ENCODE data around the gene VDR.

Gene VDR

DNA sequence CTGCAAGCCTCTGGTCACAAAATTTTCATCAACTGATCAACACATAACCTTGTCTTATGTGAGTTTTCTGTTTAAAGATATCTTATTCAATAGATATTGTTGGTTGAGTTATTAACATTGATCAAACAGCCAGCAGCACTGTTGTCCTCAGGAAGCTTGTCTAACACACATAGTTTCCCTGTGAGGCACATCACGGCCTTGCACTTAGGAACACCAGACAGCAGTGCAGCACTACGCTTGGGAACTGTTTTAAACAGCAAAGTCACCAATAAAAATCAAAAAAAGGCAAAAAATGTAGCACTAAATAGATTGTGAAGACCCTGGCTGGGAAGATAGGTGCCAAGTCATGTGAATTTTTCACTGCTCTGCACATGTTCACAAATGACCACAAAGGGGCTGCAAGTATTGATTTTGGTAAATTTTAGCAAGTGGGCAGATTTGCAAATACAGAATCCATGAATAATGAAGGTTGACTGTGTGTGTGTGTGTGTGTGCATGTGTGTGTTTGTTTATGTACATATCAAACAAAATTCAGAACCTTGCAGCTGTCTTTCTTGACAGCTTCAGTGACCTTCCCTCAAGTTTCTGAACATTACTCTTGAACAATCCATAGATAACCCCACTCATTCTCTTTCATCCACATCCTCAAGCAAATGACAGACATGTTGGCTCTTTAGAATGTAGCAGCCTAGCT is 28.9 kb downstream of the VDR start:
- H3K27me3 Mint-ChIP-seq: no peaks in the 10 kb centered on the region
- peaks cover 59% of the 10 kb centered on the region for H3K4me1 Mint-ChIP-seq
- no peaks in the 10 kb centered on the region for H3K9me3 Mint-ChIP-seq
- no peak for DNase-seq
- H3K27ac Mint-ChIP-seq: no peak overlapping the region
- no peak for ATAC-seq
- no peak overlapping the region for H3K4me3 Mint-ChIP-seq

DNA sequence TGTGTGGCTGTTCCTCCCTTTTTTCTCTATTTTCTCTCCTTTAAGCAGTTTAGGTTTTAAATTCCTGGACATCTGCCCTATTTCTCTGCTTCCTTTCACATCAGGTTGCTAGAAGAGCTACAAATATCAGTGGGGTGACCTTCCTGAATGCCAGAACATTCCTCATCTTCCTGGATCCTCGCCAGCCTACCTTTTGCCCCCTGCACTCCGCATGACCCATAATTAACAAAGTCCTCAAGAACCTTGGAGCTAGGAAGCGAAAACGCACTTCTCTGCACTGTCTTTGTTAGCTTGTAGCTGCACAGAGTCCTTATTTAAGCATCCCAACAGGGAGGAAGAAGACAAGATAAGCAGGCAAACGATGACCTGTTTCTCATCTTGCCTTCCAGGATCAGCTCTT is 30.5 kb downstream of the VDR start:
- Mint-ChIP-seq H3K9me3 (no peaks in the 10 kb centered on the region), H3K27me3 (no peaks in the 10 kb centered on the region), H3K4me1 (peaks cover 62% of the 10 kb centered on the region), H3K4me3 (no peak overlapping the region), H3K27ac (peak overlapping the region in 1 of 2 donors; percentile 7)
- no peak for DNase-seq
- no peak for ATAC-seq

DNA sequence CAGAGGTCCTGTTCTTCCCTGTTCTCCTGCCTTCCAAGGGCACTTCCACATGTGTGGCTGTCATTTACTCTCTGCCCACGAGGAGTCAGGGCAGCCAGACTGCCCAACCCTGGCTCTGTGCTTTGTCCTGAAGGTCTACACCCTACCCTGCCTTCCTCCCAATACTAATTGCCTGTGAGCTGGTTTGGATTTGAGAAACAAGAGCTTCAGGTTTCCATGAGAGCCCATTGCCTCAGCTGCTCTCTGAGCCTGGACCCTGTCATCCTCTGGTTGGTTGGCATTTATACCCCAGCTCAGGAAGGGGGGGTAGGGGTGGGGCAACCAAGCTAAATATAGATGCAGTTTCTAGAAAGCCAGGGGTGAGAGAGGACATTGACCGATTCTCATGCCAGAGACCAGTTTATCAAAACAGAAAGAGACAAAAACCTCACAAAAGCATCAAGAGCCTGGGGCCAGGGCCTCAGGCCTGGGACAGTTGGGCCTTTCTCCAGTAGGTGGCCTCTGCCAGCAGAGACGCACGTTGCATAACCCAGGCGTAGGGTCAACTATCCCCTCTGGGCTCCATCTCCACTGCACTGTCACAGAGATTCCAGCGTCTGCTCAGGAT is 34.5 kb downstream of the VDR start:
- H3K4me3 Mint-ChIP-seq: no peak overlapping the region
- no peaks in the 10 kb centered on the region for H3K27me3 Mint-ChIP-seq
- no peaks in the 10 kb centered on the region for H3K9me3 Mint-ChIP-seq
- H3K4me1 Mint-ChIP-seq: peaks cover 74% of the 10 kb centered on the region
- ATAC-seq (peak; percentile 58), DNase-seq (no peak)
- H3K27ac Mint-ChIP-seq: peak overlapping the region in 1 of 2 donors; percentile 87

DNA sequence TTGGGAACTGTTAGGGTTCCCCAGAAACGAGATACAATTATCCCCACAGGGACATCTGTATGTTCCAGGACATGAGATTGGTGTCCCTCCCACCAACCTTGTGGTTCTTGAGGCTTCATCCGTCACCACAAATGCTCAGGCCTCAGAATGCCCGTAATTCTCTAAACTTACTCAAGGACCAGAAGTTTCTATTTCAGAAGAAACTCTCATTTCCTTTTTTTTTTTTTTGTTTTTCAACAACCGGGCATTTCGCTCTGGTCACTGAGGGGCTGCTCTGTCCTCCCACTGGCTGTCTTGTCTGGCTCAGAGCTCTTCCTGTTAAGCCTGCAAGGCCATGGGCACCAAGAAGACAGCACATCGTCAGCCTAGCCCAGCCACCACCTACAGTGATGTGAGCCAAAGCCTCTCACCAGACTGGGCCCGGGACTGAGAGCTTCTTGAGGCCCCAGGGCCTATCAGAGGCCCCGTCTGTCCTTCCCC is 36.2 kb downstream of the VDR start:
- Mint-ChIP-seq H3K9me3 (no peaks in the 10 kb centered on the region), H3K27me3 (no peaks in the 10 kb centered on the region), H3K4me3 (peak overlapping the region; percentile 23 to 45), H3K27ac (peak overlapping the region; percentile 75 to 92), H3K4me1 (peaks cover 91% of the 10 kb centered on the region)
- ATAC-seq (peak; percentile 26), DNase-seq (no peak)

DNA sequence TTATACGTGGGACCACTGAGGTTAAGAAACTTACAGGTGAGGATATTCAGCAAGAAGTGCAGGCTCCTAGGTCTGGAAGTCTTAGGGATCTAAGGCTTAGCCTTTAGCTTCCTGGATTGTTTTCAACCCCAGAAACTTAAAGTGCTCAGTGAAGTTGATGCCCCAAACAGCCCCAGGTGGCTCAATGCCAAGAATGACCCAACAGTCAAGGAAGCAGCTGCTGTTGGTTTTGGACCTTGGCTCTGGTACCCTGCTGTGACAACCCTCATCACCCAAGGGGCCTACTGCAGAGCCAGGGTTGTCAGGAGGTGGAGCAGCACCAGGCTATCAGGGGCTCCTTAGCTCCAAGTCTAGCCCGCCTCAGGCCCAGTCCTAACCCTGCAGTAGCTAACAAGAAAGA is 36.8 kb downstream of the VDR start:
- H3K27me3 Mint-ChIP-seq: no peaks in the 10 kb centered on the region
- ATAC-seq (no peak), DNase-seq (no peak)
- peak overlapping the region; percentile 57 to 92 for H3K27ac Mint-ChIP-seq
- H3K4me1 Mint-ChIP-seq: peaks cover 95% of the 10 kb centered on the region
- H3K9me3 Mint-ChIP-seq: no peaks in the 10 kb centered on the region
- peak overlapping the region; percentile 34 to 46 for H3K4me3 Mint-ChIP-seq

DNA sequence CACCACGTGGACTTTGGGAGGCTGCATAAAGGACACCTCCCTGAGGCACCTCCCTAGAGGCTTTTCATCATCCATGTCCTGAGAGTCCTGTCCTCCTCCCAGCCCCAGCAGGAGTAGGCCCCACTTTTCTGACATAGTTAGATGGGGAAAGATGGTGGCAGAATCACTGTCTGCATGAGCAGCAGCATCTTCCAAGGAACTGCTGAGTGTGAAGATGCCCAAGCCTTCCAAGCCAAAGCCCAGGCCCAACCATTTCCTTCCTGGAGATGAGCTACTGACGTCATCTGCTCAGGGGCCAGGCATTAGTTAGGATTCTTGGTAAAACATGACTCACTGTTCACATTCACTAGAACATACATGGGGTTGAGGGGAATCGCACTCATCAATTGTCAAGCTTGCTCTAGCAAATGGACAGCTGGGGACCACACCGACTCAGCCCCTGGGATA is 37.3 kb downstream of the VDR start:
- ATAC-seq (peak; percentile 73), DNase-seq (peak in 1 of 2 donors; percentile 38)
- Mint-ChIP-seq H3K9me3 (no peaks in the 10 kb centered on the region), H3K27ac (peak overlapping the region; percentile 57 to 81), H3K4me3 (peak overlapping the region; percentile 34 to 46), H3K27me3 (no peaks in the 10 kb centered on the region), H3K4me1 (peaks cover 95% of the 10 kb centered on the region)

DNA sequence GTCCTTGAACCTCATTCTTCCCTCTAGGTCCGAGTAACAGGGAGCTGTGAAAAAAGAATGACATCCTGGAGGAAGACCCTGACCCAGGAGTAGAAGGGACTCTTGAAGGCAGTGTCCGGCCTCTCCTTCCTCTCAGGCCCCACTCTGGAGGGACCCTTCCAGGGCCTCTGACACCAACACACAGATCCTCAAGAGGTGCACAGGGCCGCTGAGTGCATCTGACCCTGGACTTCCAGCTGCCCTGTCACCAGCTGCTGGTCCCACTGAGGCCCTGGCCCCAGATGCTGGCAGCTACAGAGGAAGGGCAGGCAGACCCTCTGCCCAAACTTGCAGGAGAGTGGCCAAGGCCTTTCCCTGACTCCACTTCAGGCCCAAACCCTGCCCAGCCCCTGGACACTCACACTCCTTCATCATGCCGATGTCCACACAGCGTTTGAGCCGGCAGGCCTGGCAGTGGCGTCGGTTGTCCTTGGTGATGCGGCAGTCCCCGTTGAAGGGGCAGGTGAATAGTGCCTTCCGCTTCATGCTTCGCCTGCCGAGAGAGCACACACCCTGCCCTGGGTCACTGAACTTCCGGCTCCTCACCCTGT is 40.1 kb downstream of the VDR start:
- Mint-ChIP-seq H3K27me3 (no peaks in the 10 kb centered on the region), H3K4me3 (no peak overlapping the region), H3K4me1 (peaks cover 95% of the 10 kb centered on the region), H3K27ac (peak overlapping the region; percentile 29 to 93), H3K9me3 (no peaks in the 10 kb centered on the region)
- no peak for ATAC-seq
- no peak for DNase-seq

DNA sequence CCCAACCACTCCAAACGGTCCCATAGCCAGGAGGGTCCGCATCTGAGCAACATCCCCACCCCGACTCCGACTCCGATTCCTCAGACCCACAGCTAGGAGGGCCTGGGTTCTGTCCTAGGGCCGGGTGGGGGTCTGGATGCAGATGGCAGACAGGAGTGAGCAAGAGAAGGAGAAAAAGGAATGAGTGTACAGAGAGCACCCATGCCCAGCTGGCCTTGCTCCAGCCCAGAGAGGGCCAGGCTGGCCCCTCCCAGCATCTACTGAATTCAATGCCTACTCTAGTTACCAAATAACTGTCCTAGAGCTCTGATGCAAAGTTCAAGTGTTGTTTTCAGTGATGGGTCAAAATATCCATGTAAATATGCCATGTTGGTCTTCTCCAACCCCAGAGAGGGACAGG is 40.8 kb downstream of the VDR start:
- no peak for DNase-seq
- Mint-ChIP-seq H3K27me3 (no peaks in the 10 kb centered on the region), H3K4me3 (no peak overlapping the region), H3K4me1 (peaks cover 95% of the 10 kb centered on the region), H3K27ac (peak overlapping the region in 1 of 2 donors; percentile 56), H3K9me3 (no peaks in the 10 kb centered on the region)
- no peak for ATAC-seq

DNA sequence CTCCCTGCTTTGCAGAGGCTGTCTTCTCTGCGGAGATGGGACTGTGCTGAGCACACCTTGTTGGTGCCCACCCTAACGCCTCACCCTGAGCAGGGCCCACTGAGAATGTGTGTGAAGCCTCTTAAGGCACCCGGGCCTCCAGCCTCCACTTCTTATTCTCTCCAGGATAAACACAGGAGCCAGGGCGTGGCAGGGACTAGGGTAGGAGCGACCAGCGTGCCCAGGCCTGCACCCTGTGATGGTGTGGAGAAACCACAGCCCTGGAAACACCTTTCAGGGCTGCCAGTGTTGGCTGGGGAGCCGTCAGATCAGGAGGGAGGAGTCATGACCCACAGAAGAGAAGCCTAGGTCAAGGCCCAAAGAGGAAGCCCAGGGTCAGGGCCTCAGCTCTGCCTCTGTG is 41.3 kb downstream of the VDR start:
- H3K27ac Mint-ChIP-seq: peak overlapping the region in 1 of 2 donors; percentile 52
- no peaks in the 10 kb centered on the region for H3K27me3 Mint-ChIP-seq
- no peaks in the 10 kb centered on the region for H3K9me3 Mint-ChIP-seq
- DNase-seq (no peak), ATAC-seq (no peak)
- H3K4me3 Mint-ChIP-seq: no peak overlapping the region
- H3K4me1 Mint-ChIP-seq: peaks cover 95% of the 10 kb centered on the region

DNA sequence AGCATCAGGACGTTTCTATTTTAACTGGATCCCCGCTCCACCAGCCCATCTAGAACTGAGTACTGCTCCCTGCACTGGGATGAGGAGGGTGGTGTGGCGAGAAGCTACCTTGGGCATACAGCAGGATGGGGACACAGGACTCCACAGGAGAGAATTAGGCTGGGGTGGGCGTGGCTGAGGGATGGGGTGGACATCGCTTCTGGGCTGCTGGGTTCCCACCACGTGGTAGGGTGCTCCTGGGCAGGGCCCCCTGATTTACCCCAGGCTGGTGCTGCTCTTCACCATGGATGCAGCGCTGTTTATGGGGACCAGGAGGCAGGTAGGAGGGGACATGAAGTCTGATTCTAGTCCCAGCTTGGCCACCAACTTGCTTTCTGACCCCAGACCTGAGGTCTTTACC is 41.9 kb downstream of the VDR start:
- Mint-ChIP-seq H3K4me3 (no peak overlapping the region), H3K27me3 (no peaks in the 10 kb centered on the region), H3K4me1 (peaks cover 95% of the 10 kb centered on the region), H3K27ac (peak overlapping the region; percentile 38 to 52), H3K9me3 (no peaks in the 10 kb centered on the region)
- DNase-seq (no peak), ATAC-seq (no peak)

DNA sequence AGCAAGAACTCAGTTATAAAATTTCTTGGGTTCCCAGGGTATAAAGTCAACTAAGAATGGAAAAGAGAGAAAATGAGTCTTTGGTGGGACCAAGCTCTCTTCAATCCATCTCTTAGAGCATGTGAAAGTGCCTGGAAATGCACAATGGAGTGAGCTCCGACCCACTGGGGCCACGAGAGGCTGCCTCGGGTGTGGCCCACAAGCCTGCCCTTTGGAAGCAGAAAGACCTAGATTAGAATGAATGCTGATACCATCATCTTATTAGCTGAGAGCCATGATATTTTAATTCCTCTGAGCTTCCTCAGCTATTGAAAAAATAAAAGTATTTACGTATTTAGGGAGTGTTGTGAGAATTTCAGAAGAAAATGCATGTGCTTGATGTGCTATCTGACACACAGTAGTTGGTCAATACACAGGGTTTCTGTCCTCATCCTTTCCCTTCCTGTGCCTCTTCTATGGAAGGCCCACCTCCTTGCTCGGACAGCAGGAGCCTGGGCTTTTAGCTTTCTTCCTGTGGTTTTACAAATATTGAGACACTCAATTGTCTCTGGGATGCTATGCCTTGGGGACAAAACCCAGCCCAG is 42.5 kb downstream of the VDR start:
- DNase-seq (no peak), ATAC-seq (no peak)
- Mint-ChIP-seq H3K9me3 (no peaks in the 10 kb centered on the region), H3K27me3 (no peaks in the 10 kb centered on the region), H3K27ac (no peak overlapping the region), H3K4me1 (peaks cover 94% of the 10 kb centered on the region), H3K4me3 (no peak overlapping the region)

DNA sequence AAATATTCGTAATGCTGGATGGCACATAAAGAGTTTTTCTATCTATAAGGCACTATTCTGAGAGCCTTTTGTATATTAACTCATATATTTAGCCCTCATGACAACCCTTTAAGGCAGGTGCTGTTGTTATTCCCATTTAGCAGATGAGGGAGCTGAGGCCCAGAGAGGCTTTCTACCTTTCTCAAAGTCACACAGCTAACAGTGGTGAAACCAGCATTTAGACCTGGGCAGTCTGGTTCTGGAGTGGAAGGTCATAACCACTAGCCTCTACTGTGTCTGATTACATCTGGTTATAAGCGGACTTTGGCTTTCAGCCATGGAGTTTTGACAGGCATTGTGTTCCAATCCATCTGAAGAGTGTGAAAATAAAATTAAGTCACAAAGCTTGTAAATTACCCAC is 43.9 kb downstream of the VDR start:
- Mint-ChIP-seq H3K27me3 (no peaks in the 10 kb centered on the region), H3K9me3 (no peaks in the 10 kb centered on the region), H3K27ac (peak overlapping the region; percentile 99), H3K4me3 (peak overlapping the region; percentile 72 to 74), H3K4me1 (peaks cover 82% of the 10 kb centered on the region)
- ATAC-seq (peak; percentile 12), DNase-seq (no peak)

DNA sequence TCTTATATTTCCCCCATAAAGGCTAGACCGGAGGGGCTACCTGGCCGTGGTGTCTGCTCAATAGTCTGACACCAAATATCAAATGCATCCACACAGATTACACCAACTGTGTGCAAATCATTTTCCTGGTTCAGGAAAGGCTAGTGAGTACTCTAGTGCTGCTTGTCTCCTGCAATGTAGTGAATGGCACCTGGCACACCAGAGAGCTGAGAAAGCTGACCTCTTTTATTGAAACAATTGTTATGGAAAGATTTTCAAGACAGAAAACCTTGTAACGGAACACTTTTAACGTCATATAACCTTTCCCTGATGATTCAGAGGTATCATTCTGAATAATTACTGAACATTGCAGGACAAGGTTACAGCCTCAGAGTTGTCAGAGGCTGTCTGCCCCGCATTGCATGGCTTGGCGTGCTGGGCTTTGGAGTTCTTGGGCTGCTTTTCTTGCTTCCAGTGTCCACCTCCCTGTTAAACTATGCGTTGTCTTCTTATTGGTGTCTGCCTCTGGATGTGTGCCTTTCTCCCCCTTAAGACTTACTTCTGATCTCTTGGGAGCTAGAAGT is 44.4 kb downstream of the VDR start:
- Mint-ChIP-seq H3K27ac (peak overlapping the region; percentile 99), H3K4me3 (peak overlapping the region; percentile 72 to 74), H3K9me3 (no peaks in the 10 kb centered on the region), H3K4me1 (peaks cover 80% of the 10 kb centered on the region), H3K27me3 (no peaks in the 10 kb centered on the region)
- DNase-seq: peak; percentile 41 to 61
- ATAC-seq: peak; percentile 94

DNA sequence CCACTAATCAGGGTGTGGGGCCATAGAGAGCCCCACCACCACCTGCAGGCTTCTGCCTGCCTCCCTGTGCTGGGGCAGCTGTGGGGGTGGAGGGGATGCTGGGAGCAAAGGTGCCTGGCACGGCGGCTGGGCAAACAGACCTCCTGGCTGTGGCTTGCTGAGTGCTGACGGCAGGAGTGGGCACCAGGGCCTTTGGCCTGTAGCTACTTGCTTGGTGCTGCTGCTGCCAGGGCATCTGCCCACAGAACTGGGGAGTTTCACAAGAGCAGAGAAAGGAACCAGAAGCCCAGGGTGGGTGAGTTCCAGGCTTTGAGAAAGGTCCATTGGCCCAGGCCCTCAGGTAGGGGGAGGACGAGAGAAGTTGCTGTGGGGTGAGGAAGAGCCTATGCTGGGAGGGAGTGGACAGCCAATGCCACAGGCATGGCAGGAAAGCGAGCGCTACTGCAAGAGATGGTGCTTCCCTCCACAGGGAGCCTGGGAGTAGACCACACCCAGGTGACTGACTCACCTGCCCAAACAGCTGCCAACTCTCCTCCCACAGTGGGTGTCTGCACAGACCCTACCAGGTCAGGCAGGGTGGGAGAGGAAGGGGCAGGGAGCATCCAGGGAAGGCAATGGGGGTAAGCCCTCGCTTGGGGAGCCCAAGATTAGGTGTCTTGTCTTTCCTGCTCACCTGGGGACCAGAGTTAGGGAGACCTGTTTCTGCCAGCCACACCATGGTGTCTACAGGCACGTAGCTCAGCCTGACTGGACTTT is 46.1 kb downstream of the VDR start:
- peak overlapping the region; percentile 74 to 93 for H3K27ac Mint-ChIP-seq
- ATAC-seq: no peak
- DNase-seq: no peak
- peak overlapping the region in 1 of 2 donors; percentile 27 for H3K4me3 Mint-ChIP-seq
- H3K27me3 Mint-ChIP-seq: no peaks in the 10 kb centered on the region
- H3K9me3 Mint-ChIP-seq: no peaks in the 10 kb centered on the region
- peaks cover 63% of the 10 kb centered on the region for H3K4me1 Mint-ChIP-seq

All from stimulated activated naive CD8-positive, alpha-beta T cell treated with anti-CD3 and anti-CD28 coated beads, Interleukin-15, amount 100 ng/mL, for 72 hours (primary cell).